GM18498 (cell line): Measurements from ENCODE around the gene ANKRD52.
"Not testable (repeated sequence)": the region's sequence is repeated elsewhere in the genome, so short reads cannot be mapped to it uniquely, and the experiment has no call there.

ENCODE experiments used
- ATAC-seq: cut with Tn5 transposase; IDR thresholded peaks from one replicate; pipeline ENCODE4 v1.9.1; 2021; ENCODE audit warnings: mild to moderate bottlenecking, moderate library complexity; ENCODE audit not compliant: unreplicated experiment

ANKRD52 gene

GRCh38 chr12:56274299-56274698 is 16.1 kb upstream of the ANKRD52 start:
- no peak for ATAC-seq

- ATAC-seq = not testable (repeated sequence)
Measured at GRCh38 chr12:56272468-56272867, 14.3 kb upstream of the ANKRD52 start.

DNA sequence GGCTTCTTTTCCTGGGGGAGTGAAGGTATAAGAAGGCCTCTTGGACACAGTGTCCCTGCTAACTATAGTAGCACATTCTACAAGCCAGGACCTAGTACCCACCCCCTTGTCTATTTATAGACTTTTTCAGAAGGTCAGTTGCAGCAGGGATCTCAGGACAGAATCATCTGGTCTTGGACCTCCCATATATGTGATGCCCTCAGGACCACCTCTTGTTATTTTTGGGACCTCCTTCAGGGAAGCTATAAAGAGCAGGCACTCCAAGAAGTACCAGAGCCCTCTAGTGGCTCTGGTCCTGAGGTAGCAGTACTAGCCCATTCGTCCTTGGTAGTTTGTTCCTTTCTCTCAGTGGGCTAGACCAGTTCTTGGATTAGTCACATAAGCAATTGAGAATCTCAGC is 12.8 kb upstream of the ANKRD52 start:
- no peak for ATAC-seq

DNA sequence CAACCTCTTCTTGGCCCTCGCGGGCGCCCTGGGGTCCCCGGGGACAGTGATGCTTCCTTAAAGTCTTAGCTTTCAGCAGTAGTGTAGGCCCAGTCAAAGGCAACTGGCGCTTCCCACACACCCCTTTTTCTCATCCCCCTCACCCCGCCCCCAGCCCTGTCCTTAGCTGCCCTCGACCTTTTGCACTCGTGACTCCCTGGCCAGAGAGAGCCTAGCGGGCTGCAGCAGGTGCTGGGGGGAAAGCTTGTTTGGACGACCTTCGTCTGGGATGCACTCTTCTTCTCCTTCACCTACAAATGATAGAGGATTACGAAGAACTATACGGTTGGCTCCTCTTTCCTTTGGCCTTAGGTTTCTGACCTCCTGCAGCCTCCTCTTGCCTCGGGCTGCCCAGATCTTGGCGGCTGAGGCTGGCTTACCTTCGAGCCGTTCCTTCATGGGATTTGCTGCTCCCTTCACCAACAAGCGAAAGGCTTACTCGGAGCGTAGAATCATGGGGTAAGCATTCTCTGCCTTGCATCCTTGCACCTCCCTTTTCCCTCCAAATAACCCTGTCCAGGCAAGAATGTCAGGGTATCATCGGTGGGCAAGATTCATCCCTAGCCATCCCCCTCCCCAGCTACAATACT is 9.4 kb upstream of the ANKRD52 start:
- ATAC-seq = no peak

DNA sequence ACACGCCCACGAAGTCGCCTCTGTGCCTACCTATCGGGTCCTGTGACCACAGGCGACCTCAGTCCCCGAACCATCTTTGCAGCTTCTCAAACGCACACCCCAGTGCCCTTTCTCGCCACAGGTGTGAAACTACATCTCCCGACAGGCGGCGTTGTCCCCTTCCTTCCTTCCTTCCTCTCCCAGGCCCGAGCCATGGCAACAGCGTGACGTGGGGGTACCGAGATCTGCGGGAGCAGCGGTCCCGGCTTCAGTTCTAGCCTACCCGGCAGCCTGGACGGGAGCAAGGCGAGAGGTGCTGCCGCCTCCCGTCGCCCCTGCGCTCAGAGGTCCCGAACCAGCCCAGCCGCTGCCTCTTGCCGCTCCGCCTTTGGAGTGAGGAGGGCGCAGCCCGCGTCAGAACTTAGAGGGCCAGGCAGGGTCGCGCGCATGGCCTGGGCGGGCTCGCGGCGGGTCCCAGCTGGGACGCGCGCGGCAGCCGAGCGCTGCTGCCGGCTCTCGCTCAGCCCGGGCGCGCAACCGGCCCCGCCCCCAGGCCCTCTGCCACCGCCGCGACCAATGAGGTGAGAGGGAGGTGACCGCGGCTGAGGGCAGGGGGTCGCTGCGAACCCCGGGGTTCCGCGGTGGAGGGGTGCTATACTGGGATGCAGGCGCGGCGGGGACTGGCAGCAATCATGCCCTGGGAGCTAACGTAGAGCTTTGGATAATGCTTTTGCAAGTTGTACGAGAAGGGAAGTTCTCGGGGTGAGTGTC is 8.7 kb upstream of the ANKRD52 start, which contains the start of gene COQ10A:
COQ10A (plus strand) TSS at position 250 of the 750 bp plus-strand sequence; CDS start at position 427, 177 bp downstream.
- ATAC-seq = peak; percentile 95

GRCh38 chr12:56266068-56266692 is 8.0 kb upstream of the ANKRD52 start:
- not testable (repeated sequence) for ATAC-seq

GRCh38 chr12:56262955-56263354 is 4.8 kb upstream of the ANKRD52 start:
- ATAC-seq = not testable (repeated sequence)

DNA sequence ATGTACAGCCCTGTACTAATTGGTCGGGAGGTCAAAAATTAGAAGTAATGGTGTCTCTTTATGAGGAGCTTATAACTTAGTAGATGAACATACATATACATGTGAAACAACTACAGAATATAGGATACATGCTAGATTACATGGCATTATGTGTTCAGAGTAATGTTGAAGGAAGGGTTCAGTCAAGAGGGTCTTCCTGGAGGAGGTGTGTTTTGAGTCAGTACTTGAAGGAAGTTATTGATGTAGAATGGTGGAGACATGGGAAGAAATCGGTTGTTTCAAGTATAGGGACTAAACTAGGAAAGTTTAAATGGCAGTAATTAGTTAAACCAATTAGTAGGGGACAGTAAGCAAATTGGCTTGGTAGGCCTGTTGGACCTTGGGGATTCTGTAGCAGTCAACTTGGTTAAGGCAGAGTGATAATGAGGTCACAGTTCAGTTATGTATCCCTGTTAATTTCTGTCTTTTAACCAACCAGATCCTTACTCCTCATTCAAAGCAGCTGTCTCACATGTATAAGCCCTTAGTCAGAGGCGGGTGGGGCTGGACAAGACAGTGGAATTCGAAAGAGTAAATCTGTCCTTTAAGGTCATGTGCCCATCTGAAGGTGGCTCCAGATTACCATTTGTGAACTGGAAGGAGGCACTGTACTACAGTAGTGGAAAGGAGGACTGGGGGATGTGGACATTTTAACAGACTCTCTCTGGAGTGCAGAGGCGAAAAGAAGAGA is 3.5 kb upstream of the ANKRD52 start:
- ATAC-seq = no peak

DNA sequence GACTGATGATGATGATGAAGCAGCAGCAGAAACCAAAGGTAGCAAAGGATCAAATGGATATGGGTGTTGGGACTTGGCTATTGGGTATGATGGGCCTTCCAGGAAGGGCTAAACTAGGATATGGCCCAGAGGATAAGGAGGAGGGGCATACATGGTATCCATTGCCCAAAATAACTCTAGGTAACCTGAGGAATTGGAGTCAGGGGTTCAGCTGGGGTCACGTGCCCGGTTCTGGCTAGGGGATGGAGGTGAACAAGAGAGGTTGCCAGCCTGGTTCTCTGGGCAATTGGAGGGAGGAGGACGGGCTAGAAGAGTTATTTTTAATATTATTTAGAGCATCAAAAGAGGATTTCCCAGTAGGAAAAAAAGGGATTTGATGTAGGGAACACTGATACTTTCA is 2.7 kb upstream of the ANKRD52 start:
- no peak for ATAC-seq

- ATAC-seq = no peak
Measured at GRCh38 chr12:56260380-56260779, 2.2 kb upstream of the ANKRD52 start.

DNA sequence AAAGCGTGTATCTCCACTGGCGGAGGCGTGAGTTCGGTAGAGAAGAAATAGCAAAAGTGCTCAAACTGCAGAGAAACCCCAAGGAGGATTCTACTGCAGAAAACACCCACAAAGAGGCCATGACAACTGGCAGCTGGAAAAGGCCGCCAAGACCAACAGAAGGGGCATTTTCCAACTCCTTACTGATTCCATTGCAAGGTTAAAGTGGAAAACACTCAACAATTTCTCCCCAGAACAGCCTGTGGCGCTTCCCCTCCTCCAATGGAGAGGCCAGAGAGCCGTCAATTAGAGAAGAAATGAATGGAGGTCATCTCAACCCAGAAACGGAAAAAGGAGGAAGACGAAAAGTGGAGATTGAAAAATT is 618 bp upstream of the ANKRD52 start:
- ATAC-seq = no peak

DNA sequence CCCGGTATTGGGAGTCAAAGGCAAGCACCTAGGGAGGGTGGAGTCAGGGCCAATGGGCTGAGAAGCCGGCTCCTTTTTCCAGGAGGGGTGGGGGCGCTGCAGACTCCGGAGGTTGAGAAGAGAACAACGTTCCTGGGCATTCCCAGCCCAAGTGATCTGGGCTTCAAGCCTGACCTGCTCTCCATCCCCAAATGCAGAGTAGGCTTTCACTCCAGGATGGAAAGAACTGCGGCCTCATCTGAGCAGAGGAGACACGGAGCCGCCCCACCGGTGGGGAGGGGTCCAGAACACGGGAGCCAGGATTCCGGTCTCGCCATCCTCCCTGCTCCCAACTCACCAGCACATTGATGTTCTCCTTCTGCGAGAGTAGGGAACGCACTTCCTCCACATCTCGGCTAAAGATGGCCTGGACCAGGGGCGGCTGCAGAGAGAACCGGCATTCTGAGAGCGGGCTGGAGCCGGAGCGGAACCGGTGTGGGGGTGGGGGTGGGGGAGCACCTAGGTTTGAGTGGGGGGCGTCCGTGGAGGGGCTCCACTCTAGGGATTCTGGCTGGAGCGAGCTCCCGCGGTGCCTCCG is 605 bp downstream of the ANKRD52 start:
- peak; percentile 28 for ATAC-seq

DNA sequence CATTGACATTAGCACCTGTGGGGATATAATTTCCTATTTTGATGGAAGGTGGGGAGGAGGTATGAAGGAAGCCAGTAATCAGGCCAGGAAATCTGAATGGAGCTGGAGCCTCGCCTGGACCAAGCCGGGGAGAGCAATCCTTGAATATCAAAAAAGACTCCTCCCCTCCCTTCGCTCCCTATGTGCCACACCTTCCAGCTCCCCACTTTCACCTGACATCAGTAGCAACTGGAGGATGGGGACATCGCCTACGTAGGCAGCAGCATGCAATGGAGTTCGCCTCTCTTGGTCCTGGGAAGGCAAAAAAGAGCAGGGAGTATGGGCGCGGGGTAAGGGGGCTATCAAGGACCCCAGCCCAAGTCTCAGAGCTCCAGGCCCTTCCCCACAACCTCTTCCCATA is 1.1 kb downstream of the ANKRD52 start:
- no peak for ATAC-seq

GRCh38 chr12:56256326-56256960 is 1.7 kb downstream of the ANKRD52 start:
- no peak for ATAC-seq

DNA sequence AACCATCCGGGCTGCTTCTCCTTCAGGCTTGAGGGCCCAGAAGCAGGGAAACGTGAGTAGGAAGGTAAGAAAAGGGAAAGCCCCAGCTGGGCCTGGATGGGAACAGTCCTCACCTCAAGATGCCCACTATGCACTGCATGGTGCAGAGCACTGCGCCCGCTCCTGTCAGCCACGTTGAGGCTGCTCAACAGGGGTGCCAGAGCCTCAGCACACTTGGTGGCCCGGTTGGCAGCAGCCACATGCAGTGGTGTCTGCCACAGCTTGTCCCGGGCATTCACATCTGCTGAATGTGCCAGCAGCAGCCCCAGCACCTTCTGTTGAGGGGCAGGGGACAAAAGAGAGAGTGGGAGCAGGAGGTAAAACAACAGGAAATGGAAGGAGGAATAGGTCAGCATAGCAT is 2.5 kb downstream of the ANKRD52 start:
- no peak for ATAC-seq

DNA sequence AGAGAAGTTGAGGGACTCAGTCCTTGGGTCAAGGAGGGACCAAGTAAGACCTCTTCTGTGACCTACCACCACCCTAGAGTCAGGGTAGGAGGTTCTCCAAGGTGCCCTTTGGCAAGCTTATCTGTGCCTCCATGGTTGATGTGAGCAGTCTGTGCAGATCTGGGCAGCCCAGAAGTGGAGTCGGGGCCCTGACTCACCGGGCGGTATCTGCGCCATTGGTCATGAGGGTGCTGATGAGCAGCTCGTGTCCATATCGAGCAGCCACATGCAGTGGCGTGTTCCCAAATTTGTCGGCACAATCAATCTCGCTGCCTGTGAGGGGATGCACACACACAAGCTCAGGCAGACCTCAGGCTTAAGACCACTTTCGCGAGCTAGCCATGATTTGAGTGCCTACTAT is 5.1 kb downstream of the ANKRD52 start:
- ATAC-seq = no peak

GRCh38 chr12:56252649-56253048 is 5.5 kb downstream of the ANKRD52 start:
- no peak for ATAC-seq

DNA sequence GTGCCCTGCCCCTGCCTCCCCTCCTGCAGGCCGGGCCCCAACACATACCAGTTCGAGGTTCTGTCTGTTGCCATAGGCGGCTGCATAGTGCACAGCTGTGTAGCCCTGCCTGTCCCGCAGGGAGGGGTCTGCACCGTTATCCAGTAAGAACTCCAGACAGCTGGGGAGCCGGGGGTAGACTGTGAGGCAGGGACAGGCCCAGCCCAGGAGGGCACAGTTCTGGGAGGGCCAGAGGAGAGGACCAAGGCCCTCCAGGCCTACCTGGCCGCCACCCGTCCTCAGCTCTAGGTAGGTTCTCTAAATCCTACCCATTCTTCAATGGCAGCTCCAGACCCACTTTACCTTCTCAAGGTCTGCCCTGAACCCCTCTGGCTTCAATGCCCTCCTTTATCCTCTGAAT is 9.5 kb downstream of the ANKRD52 start:
- no peak for ATAC-seq

DNA sequence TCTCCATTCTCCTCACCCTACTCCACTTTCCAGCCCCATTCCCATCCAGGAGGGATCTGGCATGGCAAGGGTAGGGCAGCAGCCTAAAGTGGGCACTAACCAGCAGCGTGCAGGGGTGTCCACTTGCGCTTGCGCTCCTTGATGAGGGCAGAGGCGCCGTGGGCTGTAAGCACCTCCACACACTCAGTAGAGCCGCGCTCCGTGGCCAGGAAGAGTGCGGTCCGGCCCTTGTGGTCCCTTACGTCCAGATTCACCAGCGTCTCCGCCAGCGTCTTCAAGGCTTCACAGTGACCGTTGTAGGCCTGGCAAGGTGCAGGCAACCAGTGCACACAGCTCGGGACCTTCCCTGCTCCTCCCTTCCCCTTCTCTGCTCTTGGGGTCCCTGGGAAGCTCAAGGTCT is 10.3 kb downstream of the ANKRD52 start:
- ATAC-seq = no peak

GRCh38 chr12:56244494-56244893 is 13.7 kb downstream of the ANKRD52 start:
- no peak for ATAC-seq

DNA sequence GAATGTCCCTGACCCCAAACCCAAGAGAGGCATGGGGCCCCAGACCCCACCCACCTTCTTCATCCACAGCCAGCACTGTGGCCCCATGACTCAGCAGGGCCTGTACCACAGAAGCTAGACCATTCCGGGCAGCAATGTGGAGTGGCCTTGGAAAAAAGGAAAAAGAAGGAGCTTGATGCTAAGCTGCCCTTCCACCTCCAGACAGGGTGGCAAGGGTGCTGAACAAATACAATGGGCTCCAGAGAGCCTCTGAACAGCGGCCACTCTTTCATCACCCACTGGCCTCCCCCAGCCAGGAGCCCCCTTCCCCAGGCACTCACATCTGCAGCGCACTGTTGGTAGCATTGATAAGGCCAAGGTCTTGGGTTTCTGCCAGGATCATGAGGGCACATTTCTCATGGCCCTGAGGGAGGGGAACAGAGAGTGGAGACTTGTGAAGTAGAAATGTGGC is 14.4 kb downstream of the ANKRD52 start:
- ATAC-seq = no peak
